Measurements from ENCODE around the gene WNT7B.

WNT7B gene

GRCh38 chr22:45946805-45947600 lies 30.0 kb downstream of the WNT7B start:
- H3K36me3 ChIP-seq (ENCODE audit: control insufficient read depth, insufficient read depth, low read length), result no peaks in the 10 kb centered on the region
- H3K27me3 ChIP-seq (ENCODE audit: control insufficient read depth, insufficient read depth, low read length), result no peaks in the 10 kb centered on the region
- no peak overlapping the region for H3K4me3 ChIP-seq (ENCODE audit: low read length)
- H3K9ac ChIP-seq (ENCODE audit: low read length), result no peak overlapping the region
- no peaks in the 10 kb centered on the region for H3K4me1 ChIP-seq (ENCODE audit: control insufficient read depth, insufficient read depth, low read length)
- no peak overlapping the region for H3K27ac ChIP-seq (ENCODE audit: low read depth, low read length)

DNA sequence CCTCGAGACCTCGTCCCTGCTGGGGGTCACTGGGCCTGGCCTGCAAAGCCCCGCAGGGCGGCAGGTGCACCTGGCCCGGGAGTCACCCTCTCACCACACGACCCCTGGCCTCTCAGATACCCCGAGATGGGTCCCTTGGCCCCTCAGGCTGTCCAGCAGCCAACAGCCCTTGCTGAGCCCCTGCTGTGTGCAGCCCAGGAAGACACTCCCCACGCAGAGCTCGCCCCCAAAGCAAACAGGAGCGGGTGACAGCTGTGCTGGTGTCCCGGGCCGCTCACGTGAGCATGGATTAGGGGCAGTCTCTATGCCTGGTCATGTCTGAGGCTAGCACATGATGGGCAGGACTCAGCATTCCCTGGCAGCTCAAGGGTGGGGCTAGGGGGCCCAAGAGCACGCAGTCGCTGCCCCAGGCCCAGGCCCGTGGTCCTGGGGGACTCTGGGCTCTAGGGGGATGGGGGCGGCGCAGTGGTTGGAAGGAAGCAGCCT lies 31.3 kb downstream of the WNT7B start:
- Histone ChIP-seq H3K27me3 (ENCODE audit: control insufficient read depth, insufficient read depth, low read length) (no peaks in the 10 kb centered on the region), H3K4me3 (ENCODE audit: low read length) (no peak overlapping the region), H3K36me3 (ENCODE audit: control insufficient read depth, insufficient read depth, low read length) (no peaks in the 10 kb centered on the region), H3K9ac (ENCODE audit: low read length) (no peak overlapping the region), H3K27ac (ENCODE audit: low read depth, low read length) (no peak overlapping the region), H3K4me1 (ENCODE audit: control insufficient read depth, insufficient read depth, low read length) (no peaks in the 10 kb centered on the region)

GRCh38 chr22:45942787-45943493 lies 34.0 kb downstream of the WNT7B start:
- Histone ChIP-seq H3K36me3 (ENCODE audit: control insufficient read depth, insufficient read depth, low read length) (no peaks in the 10 kb centered on the region), H3K27me3 (ENCODE audit: control insufficient read depth, insufficient read depth, low read length) (no peaks in the 10 kb centered on the region)

DNA sequence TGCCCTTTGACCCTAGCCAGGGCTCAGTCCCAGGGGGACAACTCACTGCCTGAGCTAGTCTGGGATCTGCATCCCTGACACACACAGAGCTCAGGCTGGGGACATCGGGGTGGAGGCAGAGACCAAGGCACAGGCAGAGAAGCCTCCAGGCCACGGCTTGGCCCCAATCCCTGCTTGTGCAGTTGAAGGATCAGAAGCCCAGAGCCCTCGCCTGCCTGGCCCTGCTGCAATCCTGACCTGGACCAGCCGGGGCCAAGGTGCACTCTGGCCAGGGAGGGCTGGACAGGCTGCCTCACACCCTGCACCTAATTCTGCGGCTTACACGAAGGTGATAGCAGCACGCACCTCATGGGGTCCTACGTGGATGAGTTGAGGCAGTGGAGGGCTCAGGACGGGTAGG lies 34.6 kb downstream of the WNT7B start:
- no peaks in the 10 kb centered on the region for H3K36me3 ChIP-seq (ENCODE audit: control insufficient read depth, insufficient read depth, low read length)
- no peak overlapping the region for H3K4me3 ChIP-seq (ENCODE audit: low read length)
- no peak overlapping the region for H3K27ac ChIP-seq (ENCODE audit: low read depth, low read length)
- H3K4me1 ChIP-seq (ENCODE audit: control insufficient read depth, insufficient read depth, low read length), result no peaks in the 10 kb centered on the region
- H3K27me3 ChIP-seq (ENCODE audit: control insufficient read depth, insufficient read depth, low read length), result no peaks in the 10 kb centered on the region
- no peak overlapping the region for H3K9ac ChIP-seq (ENCODE audit: low read length)

More at GRCh38 chr22:45942787-45943493, 34.0 kb downstream of the WNT7B start:
- Histone ChIP-seq H3K4me3 (ENCODE audit: low read length) (no peak overlapping the region), H3K9ac (ENCODE audit: low read length) (no peak overlapping the region), H3K4me1 (ENCODE audit: control insufficient read depth, insufficient read depth, low read length) (no peaks in the 10 kb centered on the region), H3K27ac (ENCODE audit: low read depth, low read length) (no peak overlapping the region)

DNA sequence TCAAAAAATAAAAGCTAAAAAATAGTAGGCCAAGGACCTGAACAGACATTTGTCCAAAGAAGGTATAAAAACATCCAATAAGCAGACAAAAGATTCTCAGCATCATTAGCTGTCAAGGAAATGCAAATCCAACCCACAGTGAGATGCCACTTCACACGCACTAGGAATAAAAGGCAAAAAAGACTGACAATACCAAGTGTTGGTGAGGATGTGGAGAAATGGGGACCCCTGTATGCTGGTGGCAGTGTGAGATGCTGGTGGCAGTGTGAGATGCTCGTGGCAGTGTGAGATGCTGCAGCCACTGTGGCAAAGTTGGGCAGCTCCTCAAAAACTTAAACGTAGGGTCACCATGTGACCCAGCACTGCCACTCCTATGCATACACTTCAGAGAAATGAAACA lies 38.0 kb downstream of the WNT7B start:
- no peak overlapping the region for H3K27ac ChIP-seq (ENCODE audit: low read depth, low read length)
- no peak overlapping the region for H3K4me3 ChIP-seq (ENCODE audit: low read length)
- H3K9ac ChIP-seq (ENCODE audit: low read length), result no peak overlapping the region
- no peaks in the 10 kb centered on the region for H3K36me3 ChIP-seq (ENCODE audit: control insufficient read depth, insufficient read depth, low read length)
- H3K4me1 ChIP-seq (ENCODE audit: control insufficient read depth, insufficient read depth, low read length), result no peaks in the 10 kb centered on the region
- H3K27me3 ChIP-seq (ENCODE audit: control insufficient read depth, insufficient read depth, low read length), result peaks cover 8% of the 10 kb centered on the region

GRCh38 chr22:45937960-45938359 lies 39.0 kb downstream of the WNT7B start:
- no peak overlapping the region for H3K27ac ChIP-seq (ENCODE audit: low read depth, low read length)
- H3K9ac ChIP-seq (ENCODE audit: low read length), result no peak overlapping the region
- no peaks in the 10 kb centered on the region for H3K4me1 ChIP-seq (ENCODE audit: control insufficient read depth, insufficient read depth, low read length)
- H3K4me3 ChIP-seq (ENCODE audit: low read length), result no peak overlapping the region
- H3K27me3 ChIP-seq (ENCODE audit: control insufficient read depth, insufficient read depth, low read length), result peaks cover 8% of the 10 kb centered on the region
- H3K36me3 ChIP-seq (ENCODE audit: control insufficient read depth, insufficient read depth, low read length), result no peaks in the 10 kb centered on the region

DNA sequence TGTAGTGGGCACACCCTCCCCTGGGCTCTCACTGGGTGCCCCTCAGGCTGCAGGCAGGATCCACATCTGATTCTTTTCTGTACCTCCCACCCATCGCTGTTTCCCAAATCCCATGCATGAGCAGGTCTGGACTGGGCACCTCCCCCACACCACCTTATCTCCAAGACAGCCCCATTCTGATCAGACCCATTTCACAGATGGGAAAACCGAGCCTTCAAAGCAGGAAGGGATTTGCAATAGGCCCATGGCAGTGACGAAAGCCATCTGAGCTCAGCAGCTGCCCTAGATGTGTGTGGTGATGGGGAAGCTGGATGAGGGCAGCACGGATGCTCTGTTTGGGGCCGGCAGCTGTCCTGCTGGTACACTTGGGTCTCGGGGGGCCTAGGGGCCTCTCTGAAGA lies 41.4 kb downstream of the WNT7B start:
- Histone ChIP-seq H3K9ac (ENCODE audit: low read length) (no peak overlapping the region), H3K27me3 (ENCODE audit: control insufficient read depth, insufficient read depth, low read length) (peaks cover 8% of the 10 kb centered on the region), H3K4me1 (ENCODE audit: control insufficient read depth, insufficient read depth, low read length) (no peaks in the 10 kb centered on the region), H3K36me3 (ENCODE audit: control insufficient read depth, insufficient read depth, low read length) (no peaks in the 10 kb centered on the region), H3K4me3 (ENCODE audit: low read length) (no peak overlapping the region), H3K27ac (ENCODE audit: low read depth, low read length) (no peak overlapping the region)

DNA sequence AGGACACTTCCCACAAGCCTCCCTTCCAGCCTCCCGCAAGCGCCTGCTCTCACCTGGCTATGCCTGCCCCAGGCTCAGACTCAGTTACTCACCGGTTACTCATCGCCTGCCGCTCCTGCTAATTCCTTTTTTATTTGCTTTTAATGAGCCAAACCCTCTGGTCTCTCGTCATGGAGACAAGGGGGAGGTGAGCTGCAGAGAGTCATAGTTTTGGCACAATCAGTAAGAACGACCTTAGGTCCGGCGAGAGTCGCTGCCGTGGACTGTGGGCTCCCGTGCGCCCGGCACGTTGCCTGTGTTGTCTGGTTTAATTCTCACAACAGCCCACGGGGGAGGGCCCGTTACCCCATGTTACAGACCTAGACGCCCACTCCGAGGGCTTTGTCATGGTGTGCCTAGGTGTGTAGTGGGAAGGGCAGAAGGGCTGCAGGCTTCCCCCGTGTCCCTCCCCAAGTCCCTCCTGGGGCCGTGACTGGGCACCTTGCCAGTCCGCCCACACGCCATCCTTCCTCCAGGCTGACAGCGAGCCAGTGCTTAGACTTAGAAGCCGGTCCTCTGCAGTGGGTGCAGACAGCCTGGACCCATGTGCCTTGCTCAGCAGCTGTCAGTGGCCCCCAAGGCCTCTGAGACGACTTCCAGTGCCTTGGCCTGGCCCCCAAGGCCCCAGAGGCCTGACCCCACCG lies 42.2 kb downstream of the WNT7B start:
- Histone ChIP-seq H3K4me3 (ENCODE audit: low read length) (no peak overlapping the region), H3K9ac (ENCODE audit: low read length) (no peak overlapping the region), H3K4me1 (ENCODE audit: control insufficient read depth, insufficient read depth, low read length) (no peaks in the 10 kb centered on the region), H3K27ac (ENCODE audit: low read depth, low read length) (no peak overlapping the region), H3K27me3 (ENCODE audit: control insufficient read depth, insufficient read depth, low read length) (peaks cover 8% of the 10 kb centered on the region), H3K36me3 (ENCODE audit: control insufficient read depth, insufficient read depth, low read length) (no peaks in the 10 kb centered on the region)

DNA sequence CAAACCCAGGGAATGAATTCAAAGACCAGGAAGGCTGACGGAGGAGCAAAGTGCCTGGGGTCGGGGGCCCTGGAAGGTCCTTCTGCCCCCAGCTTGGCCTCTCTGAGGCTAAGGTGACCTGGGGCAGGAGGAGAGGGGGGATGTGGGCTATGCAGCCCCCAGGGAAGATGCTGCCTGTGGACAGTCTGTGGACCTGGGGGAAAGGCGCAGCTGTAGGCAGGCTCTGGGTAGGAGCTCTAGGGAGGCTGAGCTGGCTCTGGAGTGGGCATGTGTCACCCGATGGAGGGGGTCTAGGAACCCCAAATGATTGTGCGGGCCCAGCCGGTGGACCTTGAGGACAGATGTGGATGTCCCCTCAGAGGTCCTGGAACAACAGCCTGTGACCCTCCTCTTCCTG lies 42.8 kb downstream of the WNT7B start:
- Histone ChIP-seq H3K36me3 (ENCODE audit: control insufficient read depth, insufficient read depth, low read length) (no peaks in the 10 kb centered on the region), H3K9ac (ENCODE audit: low read length) (no peak overlapping the region), H3K27me3 (ENCODE audit: control insufficient read depth, insufficient read depth, low read length) (peaks cover 8% of the 10 kb centered on the region), H3K27ac (ENCODE audit: low read depth, low read length) (no peak overlapping the region), H3K4me1 (ENCODE audit: control insufficient read depth, insufficient read depth, low read length) (no peaks in the 10 kb centered on the region), H3K4me3 (ENCODE audit: low read length) (no peak overlapping the region)

DNA sequence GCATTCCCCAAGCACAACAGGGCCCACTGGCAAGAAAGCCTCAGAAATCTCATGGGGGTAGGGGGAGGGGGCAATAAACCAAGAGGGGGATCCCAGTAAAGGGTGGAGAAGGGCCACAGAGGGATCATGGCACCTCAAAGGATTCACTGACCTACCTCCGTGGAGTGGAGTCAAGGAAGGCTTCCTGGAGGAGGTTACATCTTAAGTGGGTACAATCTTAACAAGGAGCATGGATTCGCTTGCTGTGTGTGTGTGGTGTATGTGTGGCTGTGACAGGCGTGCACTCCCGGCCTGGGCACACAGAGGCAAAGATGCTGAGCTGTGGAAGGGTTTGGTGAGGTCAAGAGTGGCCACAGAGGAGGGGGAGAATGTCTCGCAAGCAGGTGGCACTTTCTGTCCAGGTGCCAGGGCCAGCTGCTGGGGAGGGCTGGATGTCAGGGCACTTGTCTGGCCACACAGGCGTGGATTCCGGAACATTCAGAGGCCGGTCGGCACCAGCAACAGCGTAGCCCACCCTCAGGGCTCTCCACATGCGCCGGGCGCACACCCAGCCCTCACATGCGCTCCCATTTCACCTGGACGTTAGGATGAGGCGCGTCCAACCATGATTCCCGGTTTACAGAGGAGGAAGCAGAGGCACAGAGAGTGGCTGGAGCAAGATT lies 43.3 kb downstream of the WNT7B start:
- H3K27ac ChIP-seq (ENCODE audit: low read depth, low read length), result no peak overlapping the region
- no peak overlapping the region for H3K4me3 ChIP-seq (ENCODE audit: low read length)
- H3K4me1 ChIP-seq (ENCODE audit: control insufficient read depth, insufficient read depth, low read length), result no peaks in the 10 kb centered on the region
- H3K9ac ChIP-seq (ENCODE audit: low read length), result no peak overlapping the region
- no peaks in the 10 kb centered on the region for H3K36me3 ChIP-seq (ENCODE audit: control insufficient read depth, insufficient read depth, low read length)
- H3K27me3 ChIP-seq (ENCODE audit: control insufficient read depth, insufficient read depth, low read length), result peaks cover 8% of the 10 kb centered on the region

GRCh38 chr22:45932071-45932470 lies 44.9 kb downstream of the WNT7B start:
- Histone ChIP-seq H3K9ac (ENCODE audit: low read length) (no peak overlapping the region), H3K27ac (ENCODE audit: low read depth, low read length) (no peak overlapping the region), H3K36me3 (ENCODE audit: control insufficient read depth, insufficient read depth, low read length) (no peaks in the 10 kb centered on the region), H3K4me3 (ENCODE audit: low read length) (no peak overlapping the region), H3K4me1 (ENCODE audit: control insufficient read depth, insufficient read depth, low read length) (no peaks in the 10 kb centered on the region), H3K27me3 (ENCODE audit: control insufficient read depth, insufficient read depth, low read length) (peaks cover 8% of the 10 kb centered on the region)

DNA sequence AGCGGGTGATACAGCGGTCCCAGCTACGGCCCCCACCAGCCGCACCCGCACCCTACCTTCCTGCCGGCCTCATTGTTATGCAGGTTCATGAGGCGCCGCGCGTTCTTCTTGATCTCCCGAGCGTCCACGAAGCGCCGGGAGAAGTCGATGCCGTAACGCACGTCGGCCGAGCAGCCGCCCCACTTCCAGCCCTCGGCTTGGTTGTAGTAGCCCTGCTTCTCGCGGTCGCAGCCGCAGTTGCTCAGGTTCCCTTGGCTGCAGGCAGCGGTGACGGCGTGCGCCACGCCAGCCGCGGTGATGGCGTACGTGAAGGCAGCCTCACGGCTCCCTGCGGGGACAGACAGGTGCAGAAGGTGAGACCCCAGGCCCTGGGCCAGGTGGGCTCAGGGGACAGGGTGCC lies 45.9 kb downstream of the WNT7B start:
- no peak overlapping the region for H3K27ac ChIP-seq (ENCODE audit: low read depth, low read length)
- H3K9ac ChIP-seq (ENCODE audit: low read length), result no peak overlapping the region
- no peaks in the 10 kb centered on the region for H3K4me1 ChIP-seq (ENCODE audit: control insufficient read depth, insufficient read depth, low read length)
- no peaks in the 10 kb centered on the region for H3K36me3 ChIP-seq (ENCODE audit: control insufficient read depth, insufficient read depth, low read length)
- peaks cover 8% of the 10 kb centered on the region for H3K27me3 ChIP-seq (ENCODE audit: control insufficient read depth, insufficient read depth, low read length)
- no peak overlapping the region for H3K4me3 ChIP-seq (ENCODE audit: low read length)

Data from rectal smooth muscle tissue (tissue), 1 donor.